Measurements from ENCODE around the gene TEKT2.

Gene TEKT2

GRCh38 chr1:36128126-36128904 lies 44.4 kb downstream of the TEKT2 start:
- Histone ChIP-seq H3K27ac (ENCODE audit: insufficient read depth, low read depth, low read length, poor library complexity, severe bottlenecking) (no peak overlapping the region), H3K27me3 (ENCODE audit: control insufficient read depth, insufficient read depth, low read length, poor library complexity, severe bottlenecking) (peaks cover 34% of the 10 kb centered on the region), H3K9me3 (ENCODE audit: control insufficient read depth, low read length) (no peaks in the 10 kb centered on the region), H3K4me3 (ENCODE audit: insufficient read depth, low read depth, low read length) (no peak overlapping the region), H3K36me3 (ENCODE audit: control insufficient read depth, insufficient read depth, low read length) (no peaks in the 10 kb centered on the region), H3K4me1 (ENCODE audit: control insufficient read depth, insufficient read depth, low read length) (no peaks in the 10 kb centered on the region)
- WGBS, 2 experiments = 90% methylated on average over 11 of the region's 11 CpGs

- Histone ChIP-seq H3K4me1 (ENCODE audit: control insufficient read depth, insufficient read depth, low read length) (no peaks in the 10 kb centered on the region), H3K9me3 (ENCODE audit: control insufficient read depth, low read length) (no peaks in the 10 kb centered on the region), H3K27ac (ENCODE audit: insufficient read depth, low read depth, low read length, poor library complexity, severe bottlenecking) (no peak overlapping the region), H3K36me3 (ENCODE audit: control insufficient read depth, insufficient read depth, low read length) (no peaks in the 10 kb centered on the region), H3K4me3 (ENCODE audit: insufficient read depth, low read depth, low read length) (no peak overlapping the region), H3K27me3 (ENCODE audit: control insufficient read depth, insufficient read depth, low read length, poor library complexity, severe bottlenecking) (peaks cover 28% of the 10 kb centered on the region)
- 86 to 93% methylated on average over 3 of the region's 3 CpGs for whole genome bisulfite sequencing, 2 experiments
Observed at GRCh38 chr1:36128905-36129206, 45.0 kb downstream of the TEKT2 start.

GRCh38 chr1:36132029-36132428 lies 48.1 kb downstream of the TEKT2 start:
- Histone ChIP-seq H3K4me1 (ENCODE audit: control insufficient read depth, insufficient read depth, low read length) (no peaks in the 10 kb centered on the region), H3K9me3 (ENCODE audit: control insufficient read depth, low read length) (no peaks in the 10 kb centered on the region), H3K4me3 (ENCODE audit: insufficient read depth, low read depth, low read length) (no peak overlapping the region), H3K27me3 (ENCODE audit: control insufficient read depth, insufficient read depth, low read length, poor library complexity, severe bottlenecking) (no peaks in the 10 kb centered on the region), H3K27ac (ENCODE audit: insufficient read depth, low read depth, low read length, poor library complexity, severe bottlenecking) (no peak overlapping the region), H3K36me3 (ENCODE audit: control insufficient read depth, insufficient read depth, low read length) (peaks cover 5% of the 10 kb centered on the region)
- 84 to 94% methylated on average over 3 of the region's 3 CpGs for WGBS, 2 experiments

DNA sequence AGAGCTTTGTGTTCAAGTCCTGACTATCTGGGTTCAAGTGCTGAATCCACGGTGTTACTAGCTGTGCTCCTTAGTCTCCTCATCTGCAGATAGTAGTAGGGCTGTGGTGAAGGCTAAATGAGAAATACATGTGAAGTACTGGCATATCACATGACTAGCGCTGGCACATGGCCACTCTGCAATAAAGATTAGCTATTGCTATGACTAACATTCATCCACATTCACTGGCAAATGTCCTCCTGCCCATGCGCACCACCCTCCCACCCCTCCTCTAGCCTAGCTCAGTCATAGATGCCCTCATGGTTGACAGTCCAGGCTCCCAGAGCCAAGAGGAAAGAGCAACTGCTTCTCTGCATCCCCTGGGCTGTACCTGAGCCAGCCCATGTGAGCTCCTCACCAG lies 49.6 kb downstream of the TEKT2 start:
- H3K4me3 ChIP-seq (ENCODE audit: insufficient read depth, low read depth, low read length) = no peak overlapping the region
- peaks cover 13% of the 10 kb centered on the region for H3K36me3 ChIP-seq (ENCODE audit: control insufficient read depth, insufficient read depth, low read length)
- no peaks in the 10 kb centered on the region for H3K9me3 ChIP-seq (ENCODE audit: control insufficient read depth, low read length)
- WGBS, 2 experiments = 94 to 95% methylated on average over 3 of the region's 3 CpGs
- H3K27ac ChIP-seq (ENCODE audit: insufficient read depth, low read depth, low read length, poor library complexity, severe bottlenecking) = no peak overlapping the region
- H3K27me3 ChIP-seq (ENCODE audit: control insufficient read depth, insufficient read depth, low read length, poor library complexity, severe bottlenecking) = no peaks in the 10 kb centered on the region
- H3K4me1 ChIP-seq (ENCODE audit: control insufficient read depth, insufficient read depth, low read length) = no peaks in the 10 kb centered on the region

DNA sequence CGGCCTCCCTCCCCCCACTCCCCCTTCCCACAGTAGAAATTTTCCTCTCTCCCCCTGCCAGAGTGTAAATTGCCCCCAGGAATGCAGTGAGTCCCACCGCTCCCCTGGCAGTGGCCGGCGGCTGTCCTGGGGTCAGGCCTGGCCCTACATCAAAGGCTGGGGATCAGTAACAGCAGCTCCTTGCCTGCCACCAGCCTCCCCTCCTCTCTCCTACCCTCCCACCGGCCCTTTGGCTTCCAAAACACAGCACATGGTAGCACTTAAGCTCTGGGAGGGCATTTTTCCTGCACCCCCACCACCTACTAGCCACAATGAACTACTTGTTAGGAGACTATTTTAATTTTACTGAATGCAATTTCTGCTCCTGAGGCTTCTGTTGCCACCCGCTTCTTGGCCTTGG lies 50.1 kb downstream of the TEKT2 start:
- Histone ChIP-seq H3K27me3 (ENCODE audit: control insufficient read depth, insufficient read depth, low read length, poor library complexity, severe bottlenecking) (no peaks in the 10 kb centered on the region), H3K36me3 (ENCODE audit: control insufficient read depth, insufficient read depth, low read length) (peaks cover 13% of the 10 kb centered on the region), H3K4me1 (ENCODE audit: control insufficient read depth, insufficient read depth, low read length) (no peaks in the 10 kb centered on the region), H3K9me3 (ENCODE audit: control insufficient read depth, low read length) (no peaks in the 10 kb centered on the region), H3K27ac (ENCODE audit: insufficient read depth, low read depth, low read length, poor library complexity, severe bottlenecking) (no peak overlapping the region), H3K4me3 (ENCODE audit: insufficient read depth, low read depth, low read length) (no peak overlapping the region)
- 69 to 71% methylated on average over 6 of the region's 6 CpGs for WGBS, 2 experiments

GRCh38 chr1:36134505-36135329 lies 50.8 kb downstream of the TEKT2 start:
- Histone ChIP-seq H3K27me3 (ENCODE audit: control insufficient read depth, insufficient read depth, low read length, poor library complexity, severe bottlenecking) (no peaks in the 10 kb centered on the region), H3K4me3 (ENCODE audit: insufficient read depth, low read depth, low read length) (no peak overlapping the region), H3K36me3 (ENCODE audit: control insufficient read depth, insufficient read depth, low read length) (peaks cover 13% of the 10 kb centered on the region), H3K27ac (ENCODE audit: insufficient read depth, low read depth, low read length, poor library complexity, severe bottlenecking) (no peak overlapping the region), H3K9me3 (ENCODE audit: control insufficient read depth, low read length) (no peaks in the 10 kb centered on the region), H3K4me1 (ENCODE audit: control insufficient read depth, insufficient read depth, low read length) (no peaks in the 10 kb centered on the region)
- WGBS, 2 experiments = 68 to 70% methylated on average over 7 of the region's 7 CpGs

GRCh38 chr1:36135330-36135667 lies 51.4 kb downstream of the TEKT2 start:
- no peak overlapping the region for H3K4me3 ChIP-seq (ENCODE audit: insufficient read depth, low read depth, low read length)
- no peaks in the 10 kb centered on the region for H3K27me3 ChIP-seq (ENCODE audit: control insufficient read depth, insufficient read depth, low read length, poor library complexity, severe bottlenecking)
- WGBS, 2 experiments = 86 to 89% methylated on average over 5 to 6 of the region's 6 CpGs
- H3K36me3 ChIP-seq (ENCODE audit: control insufficient read depth, insufficient read depth, low read length) = peaks cover 13% of the 10 kb centered on the region
- H3K9me3 ChIP-seq (ENCODE audit: control insufficient read depth, low read length) = no peaks in the 10 kb centered on the region
- H3K27ac ChIP-seq (ENCODE audit: insufficient read depth, low read depth, low read length, poor library complexity, severe bottlenecking) = no peak overlapping the region
- H3K4me1 ChIP-seq (ENCODE audit: control insufficient read depth, insufficient read depth, low read length) = no peaks in the 10 kb centered on the region

DNA sequence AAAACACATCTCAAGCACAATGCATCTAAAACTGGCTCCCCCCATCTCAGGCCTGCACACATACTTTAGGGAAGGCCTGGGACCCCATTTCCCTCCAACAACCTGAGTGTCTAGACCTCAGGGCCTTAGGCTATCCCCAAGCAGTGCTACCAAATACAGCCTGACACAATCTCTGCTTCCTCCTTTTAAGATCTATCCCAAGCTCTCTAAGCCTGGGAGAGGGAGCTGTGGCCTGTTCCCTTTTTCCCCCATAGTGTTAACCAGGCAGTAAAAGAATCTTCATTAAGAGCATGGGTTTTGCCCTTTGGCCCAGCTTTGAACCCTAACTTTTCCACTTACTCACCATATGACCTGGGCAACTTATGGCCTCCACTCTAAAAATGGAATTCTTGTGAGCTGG lies 51.9 kb downstream of the TEKT2 start:
- Histone ChIP-seq H3K4me1 (ENCODE audit: control insufficient read depth, insufficient read depth, low read length) (no peaks in the 10 kb centered on the region), H3K36me3 (ENCODE audit: control insufficient read depth, insufficient read depth, low read length) (peaks cover 13% of the 10 kb centered on the region), H3K9me3 (ENCODE audit: control insufficient read depth, low read length) (no peaks in the 10 kb centered on the region), H3K27ac (ENCODE audit: insufficient read depth, low read depth, low read length, poor library complexity, severe bottlenecking) (no peak overlapping the region), H3K27me3 (ENCODE audit: control insufficient read depth, insufficient read depth, low read length, poor library complexity, severe bottlenecking) (no peaks in the 10 kb centered on the region), H3K4me3 (ENCODE audit: insufficient read depth, low read depth, low read length) (no peak overlapping the region)

DNA sequence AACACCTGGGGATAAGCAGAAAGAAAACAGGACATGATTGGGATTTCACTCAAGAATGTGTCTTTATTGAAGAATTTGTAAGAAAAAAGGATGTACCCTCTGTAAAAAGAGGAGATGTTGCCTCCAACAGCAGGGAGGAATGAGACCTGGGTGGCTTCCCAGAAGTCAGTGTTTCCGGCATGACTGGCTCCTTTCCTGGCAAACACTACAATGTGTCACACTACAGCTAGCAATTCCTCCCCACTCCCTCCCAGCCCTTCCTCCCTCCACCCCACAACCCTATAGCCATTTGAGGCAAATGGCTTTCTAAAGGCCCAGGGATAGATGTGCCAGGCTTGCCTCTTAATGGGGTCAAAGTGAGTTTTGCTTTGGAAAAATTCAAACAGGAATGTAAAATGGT lies 52.6 kb downstream of the TEKT2 start:
- Histone ChIP-seq H3K4me3 (ENCODE audit: insufficient read depth, low read depth, low read length) (no peak overlapping the region), H3K36me3 (ENCODE audit: control insufficient read depth, insufficient read depth, low read length) (peaks cover 13% of the 10 kb centered on the region), H3K27ac (ENCODE audit: insufficient read depth, low read depth, low read length, poor library complexity, severe bottlenecking) (no peak overlapping the region), H3K9me3 (ENCODE audit: control insufficient read depth, low read length) (no peaks in the 10 kb centered on the region), H3K4me1 (ENCODE audit: control insufficient read depth, insufficient read depth, low read length) (no peaks in the 10 kb centered on the region), H3K27me3 (ENCODE audit: control insufficient read depth, insufficient read depth, low read length, poor library complexity, severe bottlenecking) (no peaks in the 10 kb centered on the region)
- 95 to 96% methylated on average over 1 of the region's 1 CpG for WGBS, 2 experiments

- Histone ChIP-seq H3K4me1 (ENCODE audit: control insufficient read depth, insufficient read depth, low read length) (no peaks in the 10 kb centered on the region), H3K27ac (ENCODE audit: insufficient read depth, low read depth, low read length, poor library complexity, severe bottlenecking) (no peak overlapping the region), H3K27me3 (ENCODE audit: control insufficient read depth, insufficient read depth, low read length, poor library complexity, severe bottlenecking) (no peaks in the 10 kb centered on the region), H3K4me3 (ENCODE audit: insufficient read depth, low read depth, low read length) (no peak overlapping the region), H3K36me3 (ENCODE audit: control insufficient read depth, insufficient read depth, low read length) (peaks cover 13% of the 10 kb centered on the region), H3K9me3 (ENCODE audit: control insufficient read depth, low read length) (no peaks in the 10 kb centered on the region)
- 75 to 78% methylated on average over 5 of the region's 5 CpGs for WGBS, 2 experiments
Observed at GRCh38 chr1:36137226-36137625, 53.3 kb downstream of the TEKT2 start.

All from ectodermal cell (in vitro differentiated cells).